ENCODE results near the gene CA9.

CA9 gene

DNA sequence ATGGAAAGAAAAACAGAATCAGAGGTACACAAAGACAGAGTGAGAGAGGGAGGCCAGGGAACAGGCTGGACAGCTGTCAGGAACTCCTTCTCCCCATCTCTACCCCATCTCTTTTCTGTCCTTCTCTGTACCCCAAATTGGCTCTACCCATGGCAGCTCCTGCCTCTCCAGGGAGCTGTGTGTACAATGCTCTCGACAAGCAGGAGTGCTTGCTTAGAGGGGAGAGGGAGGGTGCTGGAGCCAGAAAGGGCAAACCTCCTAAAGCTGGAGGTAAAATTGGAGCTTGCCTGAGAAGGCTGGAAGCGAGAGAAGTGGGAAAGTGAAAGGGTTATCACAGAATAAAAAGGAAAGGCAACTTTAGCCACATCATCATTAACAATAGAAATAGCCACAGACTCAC, 9.6 kb downstream of the CA9 start:
- TF ChIP-seq NFIC (IDR thresholded peaks at IDR 0.05), result no peak
- TF ChIP-seq, protein P1, sequence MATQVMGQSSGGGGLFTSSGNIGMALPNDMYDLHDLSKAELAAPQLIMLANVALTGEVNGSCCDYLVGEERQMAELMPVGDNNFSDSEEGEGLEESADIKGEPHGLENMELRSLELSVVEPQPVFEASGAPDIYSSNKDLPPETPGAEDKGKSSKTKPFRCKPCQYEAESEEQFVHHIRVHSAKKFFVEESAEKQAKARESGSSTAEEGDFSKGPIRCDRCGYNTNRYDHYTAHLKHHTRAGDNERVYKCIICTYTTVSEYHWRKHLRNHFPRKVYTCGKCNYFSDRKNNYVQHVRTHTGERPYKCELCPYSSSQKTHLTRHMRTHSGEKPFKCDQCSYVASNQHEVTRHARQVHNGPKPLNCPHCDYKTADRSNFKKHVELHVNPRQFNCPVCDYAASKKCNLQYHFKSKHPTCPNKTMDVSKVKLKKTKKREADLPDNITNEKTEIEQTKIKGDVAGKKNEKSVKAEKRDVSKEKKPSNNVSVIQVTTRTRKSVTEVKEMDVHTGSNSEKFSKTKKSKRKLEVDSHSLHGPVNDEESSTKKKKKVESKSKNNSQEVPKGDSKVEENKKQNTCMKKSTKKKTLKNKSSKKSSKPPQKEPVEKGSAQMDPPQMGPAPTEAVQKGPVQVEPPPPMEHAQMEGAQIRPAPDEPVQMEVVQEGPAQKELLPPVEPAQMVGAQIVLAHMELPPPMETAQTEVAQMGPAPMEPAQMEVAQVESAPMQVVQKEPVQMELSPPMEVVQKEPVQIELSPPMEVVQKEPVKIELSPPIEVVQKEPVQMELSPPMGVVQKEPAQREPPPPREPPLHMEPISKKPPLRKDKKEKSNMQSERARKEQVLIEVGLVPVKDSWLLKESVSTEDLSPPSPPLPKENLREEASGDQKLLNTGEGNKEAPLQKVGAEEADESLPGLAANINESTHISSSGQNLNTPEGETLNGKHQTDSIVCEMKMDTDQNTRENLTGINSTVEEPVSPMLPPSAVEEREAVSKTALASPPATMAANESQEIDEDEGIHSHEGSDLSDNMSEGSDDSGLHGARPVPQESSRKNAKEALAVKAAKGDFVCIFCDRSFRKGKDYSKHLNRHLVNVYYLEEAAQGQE (IDR thresholded peaks at IDR 0.05; ENCODE audit: low read depth), result no peak
- TF ChIP-seq TEAD4 (IDR thresholded peaks at IDR 0.05), result no peak
- TF ChIP-seq CEBPB (IDR thresholded peaks at IDR 0.05), result no peak
- no peak for TF ChIP-seq EP300 (IDR thresholded peaks at IDR 0.05; ENCODE audit: borderline replicate concordance)
- no peak for TF ChIP-seq TCF12 (IDR thresholded peaks at IDR 0.05; ENCODE audit: low read depth)
- no peak for TF ChIP-seq FOXM1 (IDR thresholded peaks at IDR 0.05; ENCODE audit: borderline replicate concordance, low read depth)
- no peak for TF ChIP-seq CREB1 (IDR thresholded peaks at IDR 0.05; ENCODE audit: low read depth)

DNA sequence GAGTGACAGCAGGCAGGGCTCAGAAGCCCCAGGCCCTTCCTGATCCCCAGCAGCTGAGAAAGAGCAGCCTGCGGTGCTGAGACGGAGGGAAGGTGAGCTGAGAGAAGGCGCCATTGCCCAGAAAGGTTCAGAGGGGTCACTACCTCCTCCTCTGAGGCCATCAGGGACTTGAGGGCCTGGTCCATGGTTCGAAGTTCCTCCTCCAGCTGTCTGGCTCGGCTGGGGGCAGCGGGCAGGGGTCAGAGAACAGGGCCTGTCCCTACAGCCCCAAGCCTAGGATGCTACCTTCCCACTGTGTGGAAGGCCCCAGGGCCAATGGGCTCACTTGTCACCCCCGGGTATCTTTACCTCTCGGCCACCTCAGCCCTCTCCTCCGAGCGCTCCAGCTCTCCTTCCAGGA, 11.2 kb downstream of the CA9 start:
- TF ChIP-seq CREB1 (IDR thresholded peaks at IDR 0.05; ENCODE audit: low read depth), result no peak
- no peak for TF ChIP-seq RAD21 (IDR thresholded peaks at IDR 0.05; ENCODE audit: low read depth)

DNA sequence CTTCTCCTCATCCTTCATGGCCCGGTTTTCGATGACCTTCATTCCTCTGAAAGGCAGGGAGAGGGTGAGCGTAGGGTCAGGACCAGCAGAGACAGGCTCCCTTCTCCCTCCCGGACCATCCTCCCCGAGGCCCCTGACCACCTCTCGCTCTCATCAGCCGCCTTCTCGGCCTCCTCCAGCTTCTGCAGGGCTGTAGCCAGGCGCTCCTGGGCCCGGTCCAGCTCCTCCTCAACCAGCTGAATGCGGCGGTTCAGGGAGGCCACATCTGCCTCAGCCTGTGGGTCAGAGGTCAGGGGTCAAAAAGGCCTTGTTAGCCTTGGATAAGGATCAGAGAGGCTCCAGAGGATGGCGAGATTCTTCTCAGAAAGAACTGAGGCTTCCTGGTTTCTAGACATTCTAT, 11.8 kb downstream of the CA9 start:
- TF ChIP-seq NFIC (IDR thresholded peaks at IDR 0.05) (no peak), TAF1 (IDR thresholded peaks at IDR 0.05; ENCODE audit: low read depth) (no peak), EGR1 (IDR thresholded peaks at IDR 0.05) (no peak), FOXM1 (IDR thresholded peaks at IDR 0.05; ENCODE audit: borderline replicate concordance, low read depth) (no peak), CEBPB (IDR thresholded peaks at IDR 0.05) (no peak), TEAD4 (IDR thresholded peaks at IDR 0.05) (no peak), EP300 (IDR thresholded peaks at IDR 0.05; ENCODE audit: borderline replicate concordance) (no peak), RAD21 (IDR thresholded peaks at IDR 0.05; ENCODE audit: low read depth) (no peak), ZBTB7A (IDR thresholded peaks at IDR 0.05; ENCODE audit: low read depth) (no peak), TCF12 (IDR thresholded peaks at IDR 0.05; ENCODE audit: low read depth) (no peak), CREB1 (IDR thresholded peaks at IDR 0.05; ENCODE audit: low read depth) (no peak), YY1 (IDR thresholded peaks at IDR 0.05; ENCODE audit: low read depth) (no peak)
- TF ChIP-seq, protein P2, sequence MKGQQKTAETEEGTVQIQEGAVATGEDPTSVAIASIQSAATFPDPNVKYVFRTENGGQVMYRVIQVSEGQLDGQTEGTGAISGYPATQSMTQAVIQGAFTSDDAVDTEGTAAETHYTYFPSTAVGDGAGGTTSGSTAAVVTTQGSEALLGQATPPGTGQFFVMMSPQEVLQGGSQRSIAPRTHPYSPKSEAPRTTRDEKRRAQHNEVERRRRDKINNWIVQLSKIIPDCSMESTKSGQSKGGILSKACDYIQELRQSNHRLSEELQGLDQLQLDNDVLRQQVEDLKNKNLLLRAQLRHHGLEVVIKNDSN (IDR thresholded peaks at IDR 0.05), result no peak
- TF ChIP-seq, protein P1 (IDR thresholded peaks at IDR 0.05; ENCODE audit: low read depth), result no peak
- TF ChIP-seq, protein P3, sequence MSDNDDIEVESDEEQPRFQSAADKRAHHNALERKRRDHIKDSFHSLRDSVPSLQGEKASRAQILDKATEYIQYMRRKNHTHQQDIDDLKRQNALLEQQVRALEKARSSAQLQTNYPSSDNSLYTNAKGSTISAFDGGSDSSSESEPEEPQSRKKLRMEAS (IDR thresholded peaks at IDR 0.05), result no peak

DNA sequence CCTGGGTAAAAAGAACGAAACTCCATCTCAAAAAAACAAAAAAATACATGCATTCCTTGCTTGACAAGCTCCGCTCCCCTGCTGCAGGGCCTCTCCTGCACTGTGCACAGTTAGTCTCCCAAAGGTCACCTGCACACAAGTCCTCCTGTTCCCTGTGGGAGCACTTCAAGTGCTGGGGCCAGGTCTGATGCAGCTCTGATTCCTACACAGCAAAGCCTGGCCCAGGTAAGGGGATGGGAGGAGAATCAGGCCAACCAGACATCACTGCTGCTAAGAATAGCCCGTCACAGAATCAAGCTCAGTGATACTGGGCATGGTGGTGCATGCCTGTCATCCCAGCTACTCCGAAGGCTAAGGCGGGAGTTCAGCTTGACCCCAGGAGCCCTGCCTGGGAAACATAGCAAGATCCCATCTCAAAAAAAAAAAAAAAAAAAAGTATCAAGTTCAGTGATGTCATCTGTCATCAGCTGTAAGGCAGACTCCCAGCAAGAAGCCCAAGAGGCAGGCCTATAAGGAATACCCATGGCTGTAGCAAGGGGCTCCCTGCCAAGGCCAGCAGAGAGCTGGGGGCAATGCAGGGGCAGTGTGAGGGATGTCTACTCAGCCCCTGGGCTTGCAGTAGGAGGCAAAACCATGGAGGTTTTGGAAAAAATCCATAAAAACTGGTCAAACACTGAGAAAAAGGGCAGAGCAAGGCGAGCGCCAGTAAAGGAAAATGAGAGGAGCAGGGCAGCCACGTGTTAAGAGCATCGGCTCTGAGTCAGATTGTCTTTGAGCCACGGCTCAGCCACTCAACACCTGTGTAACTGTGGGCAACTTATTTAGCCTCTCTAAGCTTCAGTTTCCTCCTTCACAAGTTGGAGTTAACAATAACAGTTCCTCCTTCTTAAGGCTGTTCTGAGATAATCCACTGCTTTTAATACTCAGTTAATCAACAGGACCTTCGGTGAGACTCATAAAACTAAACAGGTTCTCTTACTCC, 12.8 kb downstream of the CA9 start:
- TF ChIP-seq TAF1 (IDR thresholded peaks at IDR 0.05; ENCODE audit: low read depth) (no peak), FOXM1 (IDR thresholded peaks at IDR 0.05; ENCODE audit: borderline replicate concordance, low read depth) (no peak), EP300 (IDR thresholded peaks at IDR 0.05; ENCODE audit: borderline replicate concordance) (no peak), TEAD4 (IDR thresholded peaks at IDR 0.05) (no peak), TCF12 (IDR thresholded peaks at IDR 0.05; ENCODE audit: low read depth) (no peak)
- TF ChIP-seq, protein P1 (IDR thresholded peaks at IDR 0.05; ENCODE audit: low read depth), result no peak

DNA sequence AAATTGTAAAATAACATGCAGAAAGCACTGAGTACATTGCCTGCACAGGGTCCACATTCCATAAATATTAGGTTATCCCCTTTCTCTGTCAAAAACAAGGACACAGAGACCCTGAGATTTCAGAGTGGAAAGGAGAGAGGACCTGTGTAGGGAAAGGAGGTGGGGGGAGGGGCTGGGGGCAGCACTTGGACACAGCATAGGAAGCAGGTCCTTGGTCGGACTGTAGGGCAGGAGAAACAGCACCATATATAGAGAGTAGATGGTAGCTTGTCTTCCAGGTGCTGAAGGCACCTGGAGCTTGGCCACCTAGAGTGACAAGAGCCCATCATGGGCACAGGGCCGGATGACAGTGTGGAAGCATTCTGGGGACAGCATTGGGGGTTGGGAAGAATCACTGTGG, 13.6 kb downstream of the CA9 start:
- TF ChIP-seq YY1 (IDR thresholded peaks at IDR 0.05; ENCODE audit: low read depth) (no peak), ZBTB7A (IDR thresholded peaks at IDR 0.05; ENCODE audit: low read depth) (no peak), TCF12 (IDR thresholded peaks at IDR 0.05; ENCODE audit: low read depth) (no peak), NFIC (IDR thresholded peaks at IDR 0.05) (no peak)
